Peyer's patch (tissue), 4 donors: ENCODE measurements around the gene ACSL6.

Experiments used
- POLR2A ChIP-seq, 2 donors: fragments of 450-650 bp; IDR thresholded peaks; one replicate each; pipeline ENCODE4 v1.5.1; 2017; ENCODE audit warnings: antibody characterized with exemption in 2 of 2, mild to moderate bottlenecking in 2 of 2, moderate library complexity in 2 of 2
- TF ChIP-seq, protein P1 (sequence below), 6 experiments: fragments of 450-650 bp in 4 of 6; fragments of 200-600 bp in 2 of 6; sonication (generic) in 1 of 6; IDR thresholded peaks; one replicate each; pipeline ENCODE4 v1.5.1; 2017 to 2019; ENCODE audit warnings: antibody characterized with exemption in 6 of 6, mild to moderate bottlenecking in 3 of 6, moderate library complexity in 1 of 6

DNA sequence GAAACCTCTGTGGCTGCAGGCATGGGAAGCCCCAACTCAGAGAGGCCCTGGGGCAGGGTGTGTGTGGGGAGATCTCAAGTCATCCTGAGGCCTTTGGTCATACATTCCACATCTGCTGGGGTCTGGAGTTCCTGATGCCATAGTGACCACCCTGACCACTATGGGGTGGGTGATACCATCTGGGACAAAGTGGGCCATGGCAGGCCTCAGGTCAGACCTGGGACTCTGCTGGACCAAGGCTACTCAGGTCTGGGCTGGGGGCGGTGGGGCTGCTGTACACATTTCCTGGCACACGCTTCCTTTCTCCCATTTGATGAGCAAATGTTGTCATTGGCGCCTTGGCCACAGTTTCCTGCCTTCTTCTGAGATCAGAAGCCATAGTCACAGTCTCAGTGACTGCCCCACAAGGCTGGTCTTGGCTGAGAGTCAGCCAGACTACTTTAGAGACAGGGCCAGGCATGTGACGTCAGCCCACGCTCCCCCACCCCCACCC is 15.1 kb upstream of the ACSL6 start:
- TF ChIP-seq, protein P1, sequence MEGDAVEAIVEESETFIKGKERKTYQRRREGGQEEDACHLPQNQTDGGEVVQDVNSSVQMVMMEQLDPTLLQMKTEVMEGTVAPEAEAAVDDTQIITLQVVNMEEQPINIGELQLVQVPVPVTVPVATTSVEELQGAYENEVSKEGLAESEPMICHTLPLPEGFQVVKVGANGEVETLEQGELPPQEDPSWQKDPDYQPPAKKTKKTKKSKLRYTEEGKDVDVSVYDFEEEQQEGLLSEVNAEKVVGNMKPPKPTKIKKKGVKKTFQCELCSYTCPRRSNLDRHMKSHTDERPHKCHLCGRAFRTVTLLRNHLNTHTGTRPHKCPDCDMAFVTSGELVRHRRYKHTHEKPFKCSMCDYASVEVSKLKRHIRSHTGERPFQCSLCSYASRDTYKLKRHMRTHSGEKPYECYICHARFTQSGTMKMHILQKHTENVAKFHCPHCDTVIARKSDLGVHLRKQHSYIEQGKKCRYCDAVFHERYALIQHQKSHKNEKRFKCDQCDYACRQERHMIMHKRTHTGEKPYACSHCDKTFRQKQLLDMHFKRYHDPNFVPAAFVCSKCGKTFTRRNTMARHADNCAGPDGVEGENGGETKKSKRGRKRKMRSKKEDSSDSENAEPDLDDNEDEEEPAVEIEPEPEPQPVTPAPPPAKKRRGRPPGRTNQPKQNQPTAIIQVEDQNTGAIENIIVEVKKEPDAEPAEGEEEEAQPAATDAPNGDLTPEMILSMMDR (IDR thresholded peaks at IDR 0.05) = no peak
- TF ChIP-seq POLR2A (IDR thresholded peaks at IDR 0.05) = no peak
